H9 (cell line): ENCODE data around the gene CYP1B1. TPM values are rescaled to one million over a fixed set of nuclear protein-coding genes. Genes with fewer than 3 reads are reported as not detected.

Experiments
- DNase-seq: peaks from one replicate; pipeline ENCODE4 v3.0.0-alpha.2; 2017
- H2AFZ ChIP-seq: one replicate; pipeline ENCODE4 v1.6.1; 2013; ENCODE audit warnings: mild to moderate bottlenecking, low read length, control low read depth, moderate library complexity
- H2AK5ac ChIP-seq: 2 replicates; pipeline ENCODE4 v1.6.1; 2013; ENCODE audit warnings: low read length, control low read depth, mixed read lengths; ENCODE audit not compliant: insufficient read length
- H2BK120ac ChIP-seq: one replicate; pipeline ENCODE4 v1.6.1; 2013; ENCODE audit warnings: low read depth, mild to moderate bottlenecking, low read length, control low read depth, inconsistent platforms; ENCODE audit not compliant: poor library complexity, severe bottlenecking
- H2BK12ac ChIP-seq: 2 replicates; pipeline ENCODE4 v1.6.1; 2013; ENCODE audit warnings: low read length, control low read depth, mixed read lengths, low read depth; ENCODE audit not compliant: insufficient read length
- H2BK15ac ChIP-seq: 2 replicates; pipeline ENCODE4 v1.6.1; 2013; ENCODE audit warnings: low read depth, low read length, control low read depth
- H2BK20ac ChIP-seq: one replicate; pipeline ENCODE4 v1.6.1; 2013; ENCODE audit warnings: low read depth, mild to moderate bottlenecking, low read length, control low read depth, inconsistent platforms; ENCODE audit not compliant: poor library complexity, severe bottlenecking
- H2BK5ac ChIP-seq: 2 replicates; pipeline ENCODE4 v1.6.1; 2013; ENCODE audit warnings: low read length, control low read depth, mixed read lengths; ENCODE audit not compliant: insufficient read length
- H3K14ac ChIP-seq: 2 replicates; pipeline ENCODE4 v1.6.1; 2013; ENCODE audit warnings: low read length, control low read depth; ENCODE audit not compliant: insufficient read depth
- H3K18ac ChIP-seq: 2 replicates; pipeline ENCODE4 v1.6.1; 2013; ENCODE audit warnings: low read depth, mild to moderate bottlenecking, mixed read lengths, low read length, control low read depth; ENCODE audit not compliant: insufficient read length
- H3K23ac ChIP-seq: 2 replicates; pipeline ENCODE4 v1.6.1; 2013; ENCODE audit warnings: low read length, control low read depth, mixed read lengths, low read depth; ENCODE audit not compliant: insufficient read length
- H3K23me2 ChIP-seq: 2 replicates; pipeline ENCODE4 v1.6.1; 2013; ENCODE audit warnings: low read depth, mild to moderate bottlenecking, mixed read lengths, low read length, control low read depth; ENCODE audit not compliant: insufficient read length, poor library complexity, severe bottlenecking
- H3K27ac ChIP-seq: 2 replicates; pipeline ENCODE4 v1.5.1; 2013; ENCODE audit warnings: low read length, control low read depth, mixed read lengths, low read depth; ENCODE audit not compliant: insufficient read length
- H3K27me3 ChIP-seq: 2 replicates; pipeline ENCODE4 v1.6.1; 2013; ENCODE audit warnings: low read length, control low read depth, inconsistent platforms; ENCODE audit not compliant: insufficient read depth
- H3K4ac ChIP-seq: 2 replicates; pipeline ENCODE4 v1.6.1; 2013; ENCODE audit warnings: low read depth, mild to moderate bottlenecking, control low read depth, inconsistent platforms, low read length, moderate library complexity
- H3K4me1 ChIP-seq: 2 replicates; pipeline ENCODE4 v1.6.1; 2013; ENCODE audit warnings: low read length, control low read depth, inconsistent platforms; ENCODE audit not compliant: insufficient read depth
- H3K4me2 ChIP-seq: 2 replicates; pipeline ENCODE4 v1.6.1; 2013; ENCODE audit warnings: low read length, control low read depth, mixed read lengths; ENCODE audit not compliant: insufficient read length, insufficient read depth
- H3K56ac ChIP-seq: 2 replicates; pipeline ENCODE4 v1.6.1; 2013; ENCODE audit warnings: low read depth, mild to moderate bottlenecking, mixed read lengths, low read length, control low read depth; ENCODE audit not compliant: insufficient read length
- H3K79me1 ChIP-seq: 2 replicates; pipeline ENCODE4 v1.6.1; 2013; ENCODE audit warnings: low read depth, mild to moderate bottlenecking, moderate library complexity, low read length, control low read depth, inconsistent platforms; ENCODE audit not compliant: insufficient read depth, poor library complexity, severe bottlenecking
- H3K79me2 ChIP-seq: 2 replicates; pipeline ENCODE4 v1.6.1; 2013; ENCODE audit warnings: low read length, control low read depth, inconsistent platforms; ENCODE audit not compliant: insufficient read depth
- H3K9ac ChIP-seq: 2 replicates; pipeline ENCODE4 v1.6.1; 2013; ENCODE audit warnings: low read length, control low read depth, mixed read lengths; ENCODE audit not compliant: insufficient read length; ENCODE audit errors: extremely low read depth
- H3K9me3 ChIP-seq: one replicate; pipeline ENCODE4 v1.6.1; 2013; ENCODE audit warnings: low read depth, low read length, inconsistent platforms; ENCODE audit not compliant: control insufficient read depth
- H3T11ph ChIP-seq: one replicate; pipeline ENCODE4 v1.6.1; 2013; ENCODE audit warnings: mild to moderate bottlenecking, low read length, control low read depth, inconsistent platforms
- H4K20me1 ChIP-seq: one replicate; pipeline ENCODE4 v1.6.1; 2013; ENCODE audit not compliant: control insufficient read depth, insufficient read length, insufficient read depth
- H4K5ac ChIP-seq: 2 replicates; pipeline ENCODE4 v1.6.1; 2013; ENCODE audit warnings: low read depth, mild to moderate bottlenecking, mixed read lengths, low read length, control low read depth; ENCODE audit not compliant: insufficient read length
- H4K8ac ChIP-seq: replicated peaks from 2 replicates; pipeline ENCODE4 v1.6.1; 2013; ENCODE audit warnings: low read length, control low read depth, mixed read lengths, low read depth; ENCODE audit not compliant: insufficient read length
- H4K91ac ChIP-seq: 2 replicates; pipeline ENCODE4 v1.6.1; 2013; ENCODE audit warnings: low read depth, mild to moderate bottlenecking, moderate library complexity, mixed read lengths, low read length, control low read depth; ENCODE audit not compliant: insufficient read length
- H3K27ac Mint-ChIP-seq, 3 experiments: 2 replicates in 2 of 3; 3 replicates in 1 of 3; pipeline ENCODE4 v1.8.0; 2020 to 2021; ENCODE audit warnings: mixed read lengths in 3 of 3, mild to moderate bottlenecking in 1 of 3, moderate library complexity in 1 of 3
- H3K27me3 Mint-ChIP-seq: 2 replicates; pipeline ENCODE4 v1.8.0; 2021; ENCODE audit warnings: low read depth, mild to moderate bottlenecking, moderate library complexity, mixed read lengths
- H3K36me3 Mint-ChIP-seq, 3 experiments: 2 replicates in 2 of 3; 3 replicates in 1 of 3; pipeline ENCODE4 v1.8.0; 2020 to 2021; ENCODE audit warnings: low read depth in 3 of 3, mixed read lengths in 3 of 3; ENCODE audit not compliant: insufficient read depth in 1 of 3
- H3K4me1 Mint-ChIP-seq, 2 experiments: 2 replicates each; pipeline ENCODE4 v1.8.0; 2020; ENCODE audit warnings: mixed read lengths in 2 of 2
- H3K4me3 Mint-ChIP-seq, 2 experiments: 2 replicates in 1 of 2; 3 replicates in 1 of 2; pipeline ENCODE4 v1.8.0; 2020 to 2021; ENCODE audit warnings: mild to moderate bottlenecking in 2 of 2, mixed read lengths in 2 of 2, moderate library complexity in 1 of 2
- H3K9me3 Mint-ChIP-seq, 2 experiments: 2 replicates in 1 of 2; 3 replicates in 1 of 2; pipeline ENCODE4 v1.8.0; 2020; ENCODE audit warnings: mild to moderate bottlenecking in 2 of 2, mixed read lengths in 2 of 2, moderate library complexity in 1 of 2
- WGBS: extraction: QIAGEN DNeasy Blood & Tissue Kit; methylation state at CpG from one replicate; pipeline ENCODE4 v1.1.7; 2013; ENCODE audit warnings: missing lambda C conversion rate, low lambda C conversion rate, mixed read lengths; ENCODE audit not compliant: insufficient read length; ENCODE audit errors: extremely low coverage; 5-methylcytosine and 5-hydroxymethylcytosine counted together
- total RNA-seq: library from RNA; stranded (reverse); gene quantifications from 2 replicates; pipeline ENCODE4 v1.2.1, GENCODE V29; 2021
- TF ChIP-seq, protein P1 (sequence below): fragments of 200-600 bp; sonication (generic); conservative IDR thresholded peaks from 3 replicates; pipeline ENCODE4 v1.8.0; 2021; ENCODE audit warnings: antibody characterized with exemption, mild to moderate bottlenecking

CYP1B1 gene
- total RNA-seq, 1 experiment from 2014 or later: 2.7 TPM

DNA sequence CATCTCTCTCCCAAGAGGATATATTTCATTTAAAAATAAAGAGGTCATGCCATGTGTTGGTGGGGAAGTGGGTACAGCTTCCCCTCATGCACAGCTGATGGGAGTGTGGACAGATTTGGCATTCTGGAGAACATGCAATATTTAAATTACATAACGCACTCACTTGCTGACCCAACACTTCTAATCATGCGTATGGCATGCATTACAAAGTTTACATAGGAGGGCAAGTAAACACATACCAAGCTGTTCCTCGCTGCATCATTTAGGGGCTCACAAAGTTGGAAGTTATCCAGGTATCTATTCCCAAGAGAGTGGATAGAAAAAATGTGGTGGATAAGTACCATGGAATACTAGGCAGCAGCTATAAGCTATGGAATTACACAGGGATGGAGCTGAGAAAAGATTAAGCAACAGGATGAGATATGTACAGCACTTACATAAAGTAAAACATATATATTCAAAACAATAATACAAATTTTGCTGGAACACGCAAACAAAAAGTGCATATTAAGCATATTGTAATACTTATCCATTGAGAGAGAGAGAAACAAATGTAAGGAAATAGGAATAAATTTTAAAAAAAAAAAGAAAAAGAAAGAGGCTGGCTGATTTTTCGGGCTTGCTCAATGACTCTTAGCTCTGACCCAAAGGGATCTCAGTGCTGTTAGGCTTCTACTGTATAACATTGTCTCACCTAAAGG is 11.0 kb downstream of the CYP1B1 start:
- H3K4me3 Mint-ChIP-seq: no peak overlapping the region
- Histone ChIP-seq H3K23ac (no peak overlapping the region), H2BK5ac (no peak overlapping the region), H3K9me3 (no peaks in the 10 kb centered on the region), H3K9ac (no peak overlapping the region), H3K56ac (no peak overlapping the region), H3K79me1 (no peaks in the 10 kb centered on the region), H4K91ac (no peak overlapping the region), H2AK5ac (no peak overlapping the region), H2AFZ (no peak overlapping the region), H2BK120ac (no peak overlapping the region), H2BK12ac (no peak overlapping the region), H3K14ac (no peak overlapping the region), H4K8ac (no peak overlapping the region), H3K23me2 (no peaks in the 10 kb centered on the region), H2BK15ac (no peak overlapping the region), H3K79me2 (no peaks in the 10 kb centered on the region), H3K4me1 (no peaks in the 10 kb centered on the region), H4K5ac (no peak overlapping the region), H3K27me3 (no peaks in the 10 kb centered on the region), H3K27ac (no peak overlapping the region), H3K4me2 (no peak overlapping the region), H3K4ac (no peak overlapping the region), H4K20me1 (no peaks in the 10 kb centered on the region), H3K18ac (no peak overlapping the region), H2BK20ac (no peak overlapping the region), H3T11ph (no peak overlapping the region)
- H3K27ac Mint-ChIP-seq: no peak overlapping the region
- TF ChIP-seq, protein P1, sequence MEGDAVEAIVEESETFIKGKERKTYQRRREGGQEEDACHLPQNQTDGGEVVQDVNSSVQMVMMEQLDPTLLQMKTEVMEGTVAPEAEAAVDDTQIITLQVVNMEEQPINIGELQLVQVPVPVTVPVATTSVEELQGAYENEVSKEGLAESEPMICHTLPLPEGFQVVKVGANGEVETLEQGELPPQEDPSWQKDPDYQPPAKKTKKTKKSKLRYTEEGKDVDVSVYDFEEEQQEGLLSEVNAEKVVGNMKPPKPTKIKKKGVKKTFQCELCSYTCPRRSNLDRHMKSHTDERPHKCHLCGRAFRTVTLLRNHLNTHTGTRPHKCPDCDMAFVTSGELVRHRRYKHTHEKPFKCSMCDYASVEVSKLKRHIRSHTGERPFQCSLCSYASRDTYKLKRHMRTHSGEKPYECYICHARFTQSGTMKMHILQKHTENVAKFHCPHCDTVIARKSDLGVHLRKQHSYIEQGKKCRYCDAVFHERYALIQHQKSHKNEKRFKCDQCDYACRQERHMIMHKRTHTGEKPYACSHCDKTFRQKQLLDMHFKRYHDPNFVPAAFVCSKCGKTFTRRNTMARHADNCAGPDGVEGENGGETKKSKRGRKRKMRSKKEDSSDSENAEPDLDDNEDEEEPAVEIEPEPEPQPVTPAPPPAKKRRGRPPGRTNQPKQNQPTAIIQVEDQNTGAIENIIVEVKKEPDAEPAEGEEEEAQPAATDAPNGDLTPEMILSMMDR: no peak
- H3K9me3 Mint-ChIP-seq: no peaks in the 10 kb centered on the region; a peak in 1 of 5 replicates
- H3K27me3 Mint-ChIP-seq: no peaks in the 10 kb centered on the region; the same call in 1 of the 2 replicates
- peaks cover 0 to 5% of the 10 kb centered on the region in 2 experiments; a peak in 1 of 4 replicates for H3K4me1 Mint-ChIP-seq
- no CpG with 5 or more reads among the region's 5 CpGs for WGBS
- DNase-seq: no peak
- H3K36me3 Mint-ChIP-seq: no peaks in the 10 kb centered on the region
